Testis (tissue), 2 donors: ENCODE results near the gene MDC1.

Source experiments
- CTCF ChIP-seq, 3 experiments: fragments of 450-650 bp in 2 of 3; fragments of 200-600 bp in 1 of 3; sonication (generic) in 1 of 3; IDR thresholded peaks; one replicate each; pipeline ENCODE4 v1.5.1; 2016 to 2019; ENCODE audit warnings: antibody characterized with exemption in 3 of 3, mild to moderate bottlenecking in 2 of 3, moderate library complexity in 1 of 3
- POLR2A ChIP-seq: fragments of 450-650 bp; IDR thresholded peaks from one replicate; pipeline ENCODE4 v1.6.1; 2017; ENCODE audit warnings: antibody characterized with exemption, mild to moderate bottlenecking, moderate library complexity

- no peak for TF ChIP-seq CTCF (IDR thresholded peaks at IDR 0.05)
- no peak for TF ChIP-seq POLR2A
Measured at GRCh38 chr6:30740540-30740870, 23.4 kb upstream of the MDC1 start.
